A549 (cell line): Measurements from ENCODE around the gene CIB4. TPM values are rescaled to one million over a fixed set of nuclear protein-coding genes. Genes with fewer than 3 reads are reported as not detected.

Source experiments
- ATAC-seq, 2 experiments: fragments of 200-7000 bp in 1 of 2; fragments of >200 bp in 1 of 2; cut with Nextera tagmentation in 1 of 2; cut with Tn5 transposase in 1 of 2; 3 replicates each; pipeline versions ENCODE4 v1.8.0 to v1.9.1; 2018 to 2020; ENCODE audit warnings: mild to moderate bottlenecking in 1 of 2, moderate library complexity in 1 of 2
- CTCF ChIA-PET: fragments of 300-600 bp; sonication (Branson Sonifier 250); formaldehyde crosslinking; extraction: SDS; loops from one replicate; lab custom pipeline; 2021; ENCODE audit warnings: antibody characterized with exemption, inconsistent platforms; lab: Yijun Ruan, JAX
- POLR2A ChIA-PET: fragments of 350-600 bp; formaldehyde crosslinking; extraction: SDS; loops from one replicate; lab custom pipeline; 2021; ENCODE audit warnings: antibody characterized with exemption, inconsistent platforms; lab: Yijun Ruan, JAX
- DNase-seq, 2 experiments: peaks; one replicate each; pipeline versions ENCODE4 v3.0.0 to v3.0.0-alpha.2; 2011 to 2016; ENCODE audit warnings: low read depth in 1 of 2, low spot score in 1 of 2
- FAIRE-seq: peaks from 2 replicates; lab custom pipeline; 2011; peaks lifted over from hg19 to GRCh38; lab: Jason Lieb, UNC
- H3K27ac ChIP-seq, 2 experiments: fragments of >200 bp; sonication (Bioruptor Twin); formaldehyde crosslinking; 3 replicates each; pipeline ENCODE4 v1.5.1; 2016 to 2017
- H3K4me1 ChIP-seq: fragments of >200 bp; sonication (Bioruptor Twin); formaldehyde crosslinking; 3 replicates; pipeline ENCODE4 v1.6.1; 2016
- H3K4me2 ChIP-seq: fragments of >200 bp; sonication (Bioruptor Twin); formaldehyde crosslinking; 3 replicates; pipeline ENCODE4 v1.6.1; 2016
- H3K4me3 ChIP-seq: fragments of >200 bp; sonication (Bioruptor Twin); formaldehyde crosslinking; 3 replicates; pipeline ENCODE4 v1.5.1; 2016
- H3K9me3 ChIP-seq: fragments of >200 bp; sonication (Bioruptor Twin); formaldehyde crosslinking; 3 replicates; pipeline ENCODE4 v1.6.1; 2016
- BCL3 ChIP-seq: fragments of >200 bp; sonication (Bioruptor Twin); formaldehyde crosslinking; IDR thresholded peaks from 3 replicates; pipeline ENCODE4 v1.6.1; 2016
- CEBPB ChIP-seq, 2 experiments: fragments of >200 bp in 1 of 2; sonication (Bioruptor Twin) in 1 of 2; formaldehyde crosslinking in 1 of 2; IDR thresholded peaks; 2 replicates each; pipeline ENCODE4 v1.6.1; 2012 to 2016
- CHD2 ChIP-seq: fragments of 150-350 bp; IDR thresholded peaks from 2 replicates; pipeline ENCODE4 v1.6.1; 2014; ENCODE audit warnings: low read length; ENCODE audit not compliant: partially characterized antibody
- CHD4 ChIP-seq: fragments of 200-600 bp; sonication (generic); IDR thresholded peaks from 2 replicates; pipeline ENCODE4 v1.6.1; 2016; ENCODE audit warnings: antibody characterized with exemption, mild to moderate bottlenecking, borderline replicate concordance
- EHMT2 ChIP-seq: fragments of 200-600 bp; sonication (generic); IDR thresholded peaks from 2 replicates; pipeline ENCODE4 v1.6.1; 2016; ENCODE audit warnings: antibody characterized with exemption, low read depth, mild to moderate bottlenecking, moderate library complexity
- ESRRA ChIP-seq: fragments of 150-350 bp; IDR thresholded peaks from 2 replicates; pipeline ENCODE4 v1.6.1; 2014; ENCODE audit warnings: mild to moderate bottlenecking, low read length, borderline replicate concordance
- FOSL2 ChIP-seq, 2 experiments: fragments of 450-650 bp in 1 of 2; fragments of >200 bp in 1 of 2; sonication (Bioruptor Twin) in 1 of 2; formaldehyde crosslinking; IDR thresholded peaks; 2 replicates each; pipeline versions ENCODE4 v1.5.0 to v1.6.1; 2016 to 2020; ENCODE audit warnings: mild to moderate bottlenecking in 1 of 2, moderate library complexity in 1 of 2
- GATA3 ChIP-seq: IDR thresholded peaks from 2 replicates; pipeline ENCODE4 v1.6.1; 2012; ENCODE audit warnings: borderline replicate concordance
- HES2 ChIP-seq: fragments of >200 bp; sonication (Bioruptor Twin); formaldehyde crosslinking; IDR thresholded peaks from 2 replicates; pipeline ENCODE4 v1.6.1; 2016
- HMGXB4 ChIP-seq: fragments of 250-450 bp; sonication (Bioruptor Pico); IDR thresholded peaks from 2 replicates; pipeline ENCODE4 v1.5.0; 2021; ENCODE audit warnings: mild to moderate bottlenecking, moderate library complexity, borderline replicate concordance
- HOXA7 ChIP-seq: fragments of 250-450 bp; sonication (Bioruptor Pico); IDR thresholded peaks from 2 replicates; pipeline ENCODE4 v1.5.0; 2020; ENCODE audit warnings: mild to moderate bottlenecking, moderate library complexity
- HOXB13 ChIP-seq: fragments of 250-450 bp; sonication (Bioruptor Pico); IDR thresholded peaks from 2 replicates; pipeline ENCODE4 v1.5.0; 2020; ENCODE audit warnings: low read depth, mild to moderate bottlenecking, moderate library complexity
- JUN ChIP-seq, 2 experiments: fragments of >200 bp; sonication (Bioruptor Twin); formaldehyde crosslinking; IDR thresholded peaks; 2 replicates in 1 of 2; 3 replicates in 1 of 2; pipeline ENCODE4 v1.6.1; 2016 to 2017
- KDM1A ChIP-seq: fragments of 200-600 bp; sonication (generic); IDR thresholded peaks from 2 replicates; pipeline ENCODE4 v1.6.1; 2016; ENCODE audit warnings: low read depth, mild to moderate bottlenecking
- KDM5A ChIP-seq: fragments of 200-600 bp; sonication (generic); IDR thresholded peaks from 2 replicates; pipeline ENCODE4 v1.6.1; 2016; ENCODE audit warnings: antibody characterized with exemption, mild to moderate bottlenecking
- MAFK ChIP-seq: fragments of 450-650 bp; IDR thresholded peaks from 2 replicates; pipeline ENCODE4 v1.6.1; 2014; ENCODE audit not compliant: partially characterized antibody
- MAZ ChIP-seq: fragments of 150-350 bp; IDR thresholded peaks from 2 replicates; pipeline ENCODE4 v1.6.1; 2014; ENCODE audit warnings: antibody characterized with exemption, low read depth, low read length, borderline replicate concordance
- MYC ChIP-seq: IDR thresholded peaks from 2 replicates; pipeline ENCODE4 v1.6.1; 2012; ENCODE audit warnings: mild to moderate bottlenecking, inconsistent platforms, low read length, improper control_type of control experiment, borderline replicate concordance
- PHF8 ChIP-seq: fragments of 200-600 bp; sonication (generic); IDR thresholded peaks from 2 replicates; pipeline ENCODE4 v1.6.1; 2016; ENCODE audit warnings: low read depth, mild to moderate bottlenecking, antibody characterized with exemption, moderate library complexity, borderline replicate concordance
- POLR2AphosphoS2 ChIP-seq: conservative IDR thresholded peaks from 2 replicates; pipeline ENCODE4 v1.6.1; 2012; ENCODE audit warnings: low read length, improper control_type of control experiment, inconsistent platforms
- RAD21 ChIP-seq, 2 experiments: fragments of >200 bp in 1 of 2; sonication (Bioruptor Twin) in 1 of 2; formaldehyde crosslinking in 1 of 2; IDR thresholded peaks in 1 of 2; conservative IDR thresholded peaks in 1 of 2; 2 replicates in 1 of 2; 3 replicates in 1 of 2; pipeline ENCODE4 v1.6.1; 2012 to 2018; ENCODE audit warnings: inconsistent platforms in 1 of 2
- RCOR1 ChIP-seq: fragments of 150-350 bp; IDR thresholded peaks from 2 replicates; pipeline ENCODE4 v1.6.1; 2014; ENCODE audit warnings: antibody characterized with exemption, low read length, low read depth
- RFX5 ChIP-seq: fragments of 450-650 bp; IDR thresholded peaks from 2 replicates; pipeline ENCODE4 v1.7.1; 2014; ENCODE audit warnings: antibody characterized with exemption, mild to moderate bottlenecking, moderate library complexity
- SREBF2 ChIP-seq: fragments of 450-650 bp; IDR thresholded peaks from 2 replicates; pipeline ENCODE4 v1.6.1; 2014; ENCODE audit warnings: mild to moderate bottlenecking, moderate library complexity
- TFCP2L1 ChIP-seq: fragments of 250-450 bp; sonication (Bioruptor Pico); IDR thresholded peaks from 2 replicates; pipeline ENCODE4 v1.5.0; 2021; ENCODE audit warnings: mild to moderate bottlenecking
- TP53 ChIP-seq: fragments of 250-450 bp; sonication (Bioruptor Pico); IDR thresholded peaks from 2 replicates; pipeline ENCODE4 v1.5.0; 2021; ENCODE audit warnings: mild to moderate bottlenecking, moderate library complexity
- ZC3H11A ChIP-seq: fragments of 450-650 bp; IDR thresholded peaks from 2 replicates; pipeline ENCODE4 v1.6.1; 2014; ENCODE audit warnings: antibody characterized with exemption, mild to moderate bottlenecking
- ZSCAN20 ChIP-seq: fragments of 250-450 bp; sonication (Bioruptor Pico); IDR thresholded peaks from 2 replicates; pipeline ENCODE4 v1.8.0; 2022; ENCODE audit warnings: mild to moderate bottlenecking, moderate library complexity
- WGBS: methylation state at CpG from one replicate; pipeline ENCODE4 v1.1.6; 2017; ENCODE audit errors: missing lambda C conversion rate; 5-methylcytosine and 5-hydroxymethylcytosine counted together
- polyA plus RNA-seq, 4 experiments: library from polyadenylated mRNA; depleted of rRNA in 3 of 4; stranded (reverse); fragments of >200 nt; fragmentation: RNase III in 1 of 4; extraction: RNeasy Plus Mini Kit Qiagen cat#74134 plus additional on column Dnase treatment in 1 of 4; gene quantifications; 2 replicates in 3 of 4; 3 replicates in 1 of 4; pipeline ENCODE4 v1.2.3, GENCODE V29; 2011 to 2017
- TF ChIP-seq, protein P1 (sequence below): fragments of 200-600 bp; sonication (generic); IDR thresholded peaks from 2 replicates; pipeline ENCODE4 v1.6.1; 2016; ENCODE audit warnings: antibody characterized with exemption, mild to moderate bottlenecking, moderate library complexity
- TF ChIP-seq, protein P2 (sequence below): IDR thresholded peaks from 2 replicates; pipeline ENCODE4 v1.6.1; 2012

The CIB4 gene
- polyA plus RNA-seq, 2 of the 4 experiments (the other 2 are of a cell fraction), result 0.30 to 1.0 TPM

- no peaks in the 10 kb centered on the region for H3K4me1 ChIP-seq
- ATAC-seq, result no peak
- no peak overlapping the region for H3K4me3 ChIP-seq
- FAIRE-seq, result no peak
- H3K9me3 ChIP-seq, result no peaks in the 10 kb centered on the region
- H3K27ac ChIP-seq, result no peak overlapping the region
- H3K4me2 ChIP-seq, result no peak overlapping the region
- WGBS, result 83% methylated on average over 7 of the region's 7 CpGs
- POLR2A ChIA-PET, result no interaction called here
- TF ChIP-seq ZSCAN20 (CRISPR knock-in tag), result no peak
- no peak for TF ChIP-seq POLR2AphosphoS2
- TF ChIP-seq TFCP2L1 (CRISPR knock-in tag), result no peak
- TF ChIP-seq CHD2, result no peak
- no peak for TF ChIP-seq RCOR1
- no peak for TF ChIP-seq BCL3
- no peak for TF ChIP-seq JUN (IDR thresholded peaks at IDR 0.05)
- TF ChIP-seq ESRRA, result no peak
- no peak for TF ChIP-seq CHD4
- no peak for TF ChIP-seq MAFK
- no peak for TF ChIP-seq FOSL2 (IDR thresholded peaks at IDR 0.05)
- TF ChIP-seq FOSL2 (CRISPR knock-in tag; IDR thresholded peaks at IDR 0.05), result no peak
- TF ChIP-seq, protein P1, sequence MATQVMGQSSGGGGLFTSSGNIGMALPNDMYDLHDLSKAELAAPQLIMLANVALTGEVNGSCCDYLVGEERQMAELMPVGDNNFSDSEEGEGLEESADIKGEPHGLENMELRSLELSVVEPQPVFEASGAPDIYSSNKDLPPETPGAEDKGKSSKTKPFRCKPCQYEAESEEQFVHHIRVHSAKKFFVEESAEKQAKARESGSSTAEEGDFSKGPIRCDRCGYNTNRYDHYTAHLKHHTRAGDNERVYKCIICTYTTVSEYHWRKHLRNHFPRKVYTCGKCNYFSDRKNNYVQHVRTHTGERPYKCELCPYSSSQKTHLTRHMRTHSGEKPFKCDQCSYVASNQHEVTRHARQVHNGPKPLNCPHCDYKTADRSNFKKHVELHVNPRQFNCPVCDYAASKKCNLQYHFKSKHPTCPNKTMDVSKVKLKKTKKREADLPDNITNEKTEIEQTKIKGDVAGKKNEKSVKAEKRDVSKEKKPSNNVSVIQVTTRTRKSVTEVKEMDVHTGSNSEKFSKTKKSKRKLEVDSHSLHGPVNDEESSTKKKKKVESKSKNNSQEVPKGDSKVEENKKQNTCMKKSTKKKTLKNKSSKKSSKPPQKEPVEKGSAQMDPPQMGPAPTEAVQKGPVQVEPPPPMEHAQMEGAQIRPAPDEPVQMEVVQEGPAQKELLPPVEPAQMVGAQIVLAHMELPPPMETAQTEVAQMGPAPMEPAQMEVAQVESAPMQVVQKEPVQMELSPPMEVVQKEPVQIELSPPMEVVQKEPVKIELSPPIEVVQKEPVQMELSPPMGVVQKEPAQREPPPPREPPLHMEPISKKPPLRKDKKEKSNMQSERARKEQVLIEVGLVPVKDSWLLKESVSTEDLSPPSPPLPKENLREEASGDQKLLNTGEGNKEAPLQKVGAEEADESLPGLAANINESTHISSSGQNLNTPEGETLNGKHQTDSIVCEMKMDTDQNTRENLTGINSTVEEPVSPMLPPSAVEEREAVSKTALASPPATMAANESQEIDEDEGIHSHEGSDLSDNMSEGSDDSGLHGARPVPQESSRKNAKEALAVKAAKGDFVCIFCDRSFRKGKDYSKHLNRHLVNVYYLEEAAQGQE, result no peak
- TF ChIP-seq CEBPB (IDR thresholded peaks at IDR 0.05), result no peak
- no peak for TF ChIP-seq MAZ
- TF ChIP-seq EHMT2, result no peak
- TF ChIP-seq HMGXB4 (CRISPR knock-in tag), result no peak
- TF ChIP-seq SREBF2, result no peak
- no peak for TF ChIP-seq HES2
- no peak for TF ChIP-seq KDM1A
- TF ChIP-seq ZC3H11A, result no peak
- CTCF ChIA-PET, result interaction anchor here (0.9 to 6.6 kb wide), 3 partner anchors 30 to 94 kb away, joined by 5 to 39 read pairs (median 13); no protein-coding TSS in a partner anchor
- DNase-seq, result no peak
Measured at GRCh38 chr2:26651799-26652198, 10.6 kb upstream of the CIB4 start.

DNA sequence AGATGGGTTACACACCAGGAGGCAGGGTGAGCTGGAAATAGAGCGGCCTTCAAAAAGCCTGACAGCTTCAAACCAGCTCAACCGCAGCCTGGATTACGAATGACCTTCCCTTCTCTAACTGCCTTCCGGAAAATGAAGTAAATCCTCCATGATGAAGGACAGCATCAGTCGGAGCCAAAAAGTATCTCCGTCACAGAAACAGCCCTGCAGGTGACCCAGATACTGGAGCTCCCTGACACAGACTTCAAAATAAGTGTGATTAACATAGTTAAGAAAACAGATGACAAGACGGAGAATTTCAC lies 10.3 kb upstream of the CIB4 start:
- DNase-seq, result no peak
- no peak for FAIRE-seq
- Histone ChIP-seq H3K27ac (peak overlapping the region in 1 of 2 experiments; percentile 24; a peak in 1 of 6 replicates), H3K4me3 (no peak overlapping the region), H3K4me2 (no peak overlapping the region), H3K4me1 (no peaks in the 10 kb centered on the region), H3K9me3 (no peaks in the 10 kb centered on the region)
- CTCF ChIA-PET, result interaction anchor here (0.9 to 6.6 kb wide), 5 partner anchors 30 to 195 kb away, joined by 3 to 39 read pairs (median 5); no protein-coding TSS in a partner anchor
- POLR2A ChIA-PET, result no interaction called here
- 90% methylated on average over 7 of the region's 7 CpGs for WGBS
- no peak for ATAC-seq
- TF ChIP-seq, protein P2, sequence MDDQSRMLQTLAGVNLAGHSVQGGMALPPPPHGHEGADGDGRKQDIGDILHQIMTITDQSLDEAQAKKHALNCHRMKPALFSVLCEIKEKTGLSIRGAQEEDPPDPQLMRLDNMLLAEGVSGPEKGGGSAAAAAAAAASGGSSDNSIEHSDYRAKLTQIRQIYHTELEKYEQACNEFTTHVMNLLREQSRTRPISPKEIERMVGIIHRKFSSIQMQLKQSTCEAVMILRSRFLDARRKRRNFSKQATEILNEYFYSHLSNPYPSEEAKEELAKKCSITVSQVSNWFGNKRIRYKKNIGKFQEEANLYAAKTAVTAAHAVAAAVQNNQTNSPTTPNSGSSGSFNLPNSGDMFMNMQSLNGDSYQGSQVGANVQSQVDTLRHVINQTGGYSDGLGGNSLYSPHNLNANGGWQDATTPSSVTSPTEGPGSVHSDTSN, result no peak
- TF ChIP-seq HOXA7 (CRISPR knock-in tag) (no peak), MYC (no peak), RFX5 (no peak), HOXB13 (CRISPR knock-in tag) (no peak), MAZ (no peak), TP53 (no peak), SREBF2 (no peak), GATA3 (no peak), KDM5A (no peak), PHF8 (no peak), RAD21 (conservative IDR thresholded peaks at IDR 0.05 in 1 of 2, IDR thresholded peaks at IDR 0.05 in 1 of 2) (no peak)
